Mammary epithelial cell (primary cell): ENCODE measurements around the gene ARHGAP26.

Experiments used
- CTCF ChIP-seq, 2 donors: IDR thresholded peaks in 1 of 2; conservative IDR thresholded peaks in 1 of 2; 2 replicates each; pipeline ENCODE4 v1.5.1; 2011 to 2012; ENCODE audit warnings: inconsistent platforms in 2 of 2, low read length in 2 of 2, mild to moderate bottlenecking in 2 of 2, control low read depth in 1 of 2, low read depth in 1 of 2; ENCODE audit not compliant: insufficient read depth in 1 of 2; ENCODE audit errors: extremely low read depth in 1 of 2
- EZH2 ChIP-seq: IDR thresholded peaks from 2 replicates; pipeline ENCODE4 v1.6.1; 2012; ENCODE audit warnings: low read length, inconsistent platforms, borderline replicate concordance

GRCh38 chr5:143139585-143139984, 369.4 kb downstream of the ARHGAP26 start:
- TF ChIP-seq CTCF (conservative IDR thresholded peaks at IDR 0.05 in 1 of 2, IDR thresholded peaks at IDR 0.05 in 1 of 2; ENCODE audit: extremely low read depth in 1 of 2, insufficient read depth in 1 of 2, low read depth in 1 of 2, low read length in 2 of 2), result no peak
- no peak for TF ChIP-seq EZH2
